Urinary bladder (tissue), 4 donors: ENCODE data around the gene TMED4. TPM values are rescaled to one million over a fixed set of nuclear protein-coding genes. Genes with fewer than 3 reads are reported as not detected.

ENCODE experiments used
- DNase-seq: peaks from one replicate; pipeline ENCODE4 v3.0.0-alpha.2; 2015; ENCODE audit errors: extremely low spot score
- H3K27ac ChIP-seq: one replicate; pipeline ENCODE4 v1.5.1; 2013; ENCODE audit warnings: low read depth, mild to moderate bottlenecking, moderate library complexity
- H3K36me3 ChIP-seq: one replicate; pipeline ENCODE4 v1.6.1; 2013; ENCODE audit warnings: mild to moderate bottlenecking, moderate library complexity; ENCODE audit not compliant: insufficient read depth
- H3K4me1 ChIP-seq: one replicate; pipeline ENCODE4 v1.6.1; 2013; ENCODE audit warnings: mild to moderate bottlenecking, moderate library complexity; ENCODE audit not compliant: insufficient read depth
- H3K4me3 ChIP-seq: one replicate; pipeline ENCODE4 v1.5.1; 2013; ENCODE audit warnings: low read depth, low read length
- WGBS: extraction: QIAGEN DNeasy Blood & Tissue Kit; methylation state at CpG from one replicate; pipeline ENCODE4 v1.1.7; 2013; 5-methylcytosine and 5-hydroxymethylcytosine counted together
- polyA plus RNA-seq: library from polyadenylated mRNA; stranded (reverse); fragments of 200-250 nt; gene quantifications from one replicate; pipeline ENCODE4 v1.2.3, GENCODE V29; 2013
- total RNA-seq: library from RNA; depleted of rRNA; stranded (reverse); fragments of >200 nt; gene quantifications from one replicate; pipeline ENCODE4 v1.2.3, GENCODE V29; 2014
- donor health status: healthy with polysubstance abuse.
- donor health status: healthy.

Gene TMED4
- total RNA-seq: 92.6 TPM
- polyA plus RNA-seq: 70.3 TPM

- WGBS: under 1% methylated on average over 71 of the region's 71 CpGs
- no peaks in the 10 kb centered on the region for H3K36me3 ChIP-seq
- peak within 1 kb of the TSS; percentile 80 for H3K27ac ChIP-seq
- peak within 1 kb of the TSS; percentile 68 for H3K4me3 ChIP-seq
- H3K4me1 ChIP-seq: no peaks in the 10 kb centered on the region
- peak; percentile 94 for DNase-seq
Measured at GRCh38 chr7:44581879-44582603, at the start of gene TMED4. TSS of gene TMED4 (minus strand) at chr7:44582231. CDS start at chr7:44582206, 25 bp downstream.

- Histone ChIP-seq H3K4me1 (peaks cover 2% of the 10 kb centered on the region), H3K4me3 (no peak overlapping the region), H3K27ac (no peak overlapping the region), H3K36me3 (no peaks in the 10 kb centered on the region)
- DNase-seq: no peak
- WGBS: 43% methylated on average over 6 of the region's 6 CpGs
Measured at GRCh38 chr7:44631458-44632115, 49.6 kb upstream of the TMED4 start.

GRCh38 chr7:44630792-44631457, 48.9 kb upstream of the TMED4 start:
- no peaks in the 10 kb centered on the region for H3K36me3 ChIP-seq
- WGBS: 75% methylated on average over 11 of the region's 11 CpGs
- H3K4me3 ChIP-seq: no peak overlapping the region
- DNase-seq: no peak
- H3K27ac ChIP-seq: no peak overlapping the region
- peaks cover 2% of the 10 kb centered on the region for H3K4me1 ChIP-seq

GRCh38 chr7:44629829-44630522, 47.9 kb upstream of the TMED4 start:
- Histone ChIP-seq H3K36me3 (no peaks in the 10 kb centered on the region), H3K27ac (no peak overlapping the region), H3K4me1 (no peaks in the 10 kb centered on the region), H3K4me3 (no peak overlapping the region)
- no peak for DNase-seq
- WGBS: 75% methylated on average over 13 of the region's 13 CpGs

GRCh38 chr7:44626620-44627019, 44.6 kb upstream of the TMED4 start:
- no peaks in the 10 kb centered on the region for H3K4me1 ChIP-seq
- no peaks in the 10 kb centered on the region for H3K36me3 ChIP-seq
- no peak overlapping the region for H3K4me3 ChIP-seq
- no peak overlapping the region for H3K27ac ChIP-seq
- DNase-seq: no peak
- WGBS: 59% methylated on average over 4 of the region's 4 CpGs

GRCh38 chr7:44625526-44626471, 43.8 kb upstream of the TMED4 start:
- DNase-seq: no peak
- 69% methylated on average over 6 of the region's 6 CpGs for WGBS
- H3K27ac ChIP-seq: no peak overlapping the region
- H3K4me3 ChIP-seq: no peak overlapping the region
- H3K4me1 ChIP-seq: no peaks in the 10 kb centered on the region
- no peaks in the 10 kb centered on the region for H3K36me3 ChIP-seq

- no peak for DNase-seq
- no peaks in the 10 kb centered on the region for H3K4me1 ChIP-seq
- H3K36me3 ChIP-seq: no peaks in the 10 kb centered on the region
- no peak overlapping the region for H3K4me3 ChIP-seq
- WGBS: 94% methylated on average over 9 of the region's 9 CpGs
- H3K27ac ChIP-seq: no peak overlapping the region
Measured at GRCh38 chr7:44624318-44624717, 42.3 kb upstream of the TMED4 start.

- Histone ChIP-seq H3K4me1 (peaks cover 3% of the 10 kb centered on the region), H3K27ac (no peak overlapping the region), H3K36me3 (peaks cover 2% of the 10 kb centered on the region), H3K4me3 (no peak overlapping the region)
- no peak for DNase-seq
- WGBS: 83% methylated on average over 5 of the region's 5 CpGs
Measured at GRCh38 chr7:44622342-44623151, 40.5 kb upstream of the TMED4 start.

- Histone ChIP-seq H3K27ac (no peak overlapping the region), H3K4me1 (peaks cover 3% of the 10 kb centered on the region), H3K4me3 (no peak overlapping the region), H3K36me3 (peaks cover 2% of the 10 kb centered on the region)
- WGBS: 87% methylated on average over 5 of the region's 5 CpGs
- no peak for DNase-seq
Measured at GRCh38 chr7:44621750-44622103, 39.7 kb upstream of the TMED4 start.

GRCh38 chr7:44621034-44621749, 39.2 kb upstream of the TMED4 start:
- Histone ChIP-seq H3K36me3 (peaks cover 2% of the 10 kb centered on the region), H3K4me1 (peaks cover 3% of the 10 kb centered on the region), H3K27ac (no peak overlapping the region), H3K4me3 (no peak overlapping the region)
- WGBS: 86% methylated on average over 11 of the region's 11 CpGs
- no peak for DNase-seq

GRCh38 chr7:44618753-44619152, 36.7 kb upstream of the TMED4 start:
- DNase-seq: no peak
- Histone ChIP-seq H3K4me1 (peaks cover 3% of the 10 kb centered on the region), H3K27ac (no peak overlapping the region), H3K4me3 (no peak overlapping the region), H3K36me3 (peaks cover 2% of the 10 kb centered on the region)
- whole genome bisulfite sequencing: 80% methylated on average over 3 of the region's 3 CpGs

GRCh38 chr7:44618045-44618444, 36.0 kb upstream of the TMED4 start:
- no peak for DNase-seq
- H3K4me1 ChIP-seq: peaks cover 3% of the 10 kb centered on the region
- H3K36me3 ChIP-seq: peaks cover 2% of the 10 kb centered on the region
- WGBS: 94% methylated on average over 1 of the region's 1 CpG
- H3K27ac ChIP-seq: no peak overlapping the region
- no peak overlapping the region for H3K4me3 ChIP-seq
